OCI-LY3 (cell line): Measurements from ENCODE around the gene EIF4EBP2.
A peak's percentile ranks its signal among the peaks of the same experiment; 100 is the strongest.

Experiments
- H2AFZ ChIP-seq: fragments of 200-600, 300-600 bp; shearing (Covaris generic); 2 replicates; pipeline ENCODE4 v1.6.0; 2014; ENCODE audit warnings: antibody characterized with exemption, low read depth, low read length
- H3K27ac ChIP-seq: fragments of 200-600, 300-600 bp; sonication (generic); 2 replicates; pipeline ENCODE4 v1.5.1; 2014; ENCODE audit warnings: mild to moderate bottlenecking, low read length, moderate library complexity, mixed read lengths
- H3K27me3 ChIP-seq: fragments of 200-600, 300-600 bp; sonication (generic); 2 replicates; pipeline ENCODE4 v1.6.1; 2014; ENCODE audit warnings: low read depth, low read length, mixed read lengths
- H3K36me3 ChIP-seq: fragments of 200-600, 300-600 bp; sonication (generic); replicated peaks from 2 replicates; pipeline ENCODE3; 2014; ENCODE audit warnings: low read depth, low read length, mixed read lengths
- H3K4me1 ChIP-seq: fragments of 300-600, 200-600 bp; sonication (generic); 2 replicates; pipeline ENCODE4 v1.6.1; 2014; ENCODE audit warnings: low read length, mixed read lengths
- H3K4me2 ChIP-seq: fragments of 200-600, 300-600 bp; sonication (generic); 2 replicates; pipeline ENCODE4 v1.6.1; 2014; ENCODE audit warnings: low read length, mixed read lengths
- H3K4me3 ChIP-seq: fragments of 300-600, 200-600 bp; sonication (generic); 2 replicates; pipeline ENCODE4 v1.5.1; 2014; ENCODE audit warnings: antibody characterized with exemption, mild to moderate bottlenecking, low read length, moderate library complexity
- H3K79me2 ChIP-seq: fragments of 300-600, 200-600 bp; shearing (Covaris generic); 2 replicates; pipeline ENCODE4 v1.6.1; 2014; ENCODE audit warnings: mild to moderate bottlenecking, low read length, mixed read lengths
- H3K9ac ChIP-seq: fragments of 300-600, 200-600 bp; shearing (Covaris generic); 2 replicates; pipeline ENCODE4 v1.6.0; 2014; ENCODE audit warnings: mild to moderate bottlenecking, low read length, moderate library complexity
- H3K9me3 ChIP-seq: fragments of 200-600, 300-600 bp; shearing (Covaris generic); 2 replicates; pipeline ENCODE4 v1.6.1; 2014; ENCODE audit warnings: low read length, mixed read lengths; ENCODE audit not compliant: insufficient read depth
- H4K20me1 ChIP-seq: fragments of 200-600, 300-600 bp; sonication (generic); 2 replicates; pipeline ENCODE4 v1.6.1; 2016; ENCODE audit warnings: low read length, mixed read lengths; ENCODE audit not compliant: insufficient read depth
- CTCF ChIP-seq: fragments of 200-600, 300-600 bp; sonication (generic); IDR thresholded peaks from 2 replicates; pipeline ENCODE4 v1.5.1; 2014; ENCODE audit warnings: antibody characterized with exemption, low read length, low read depth
- EZH2phosphoT487 ChIP-seq: fragments of 200-600 bp; shearing (Covaris generic); IDR thresholded peaks from 2 replicates; pipeline ENCODE4 v1.6.1; 2018; ENCODE audit warnings: antibody characterized with exemption, mixed run types, low read depth

EIF4EBP2 gene

GRCh38 chr10:70363292-70363691 lies 40.7 kb upstream of the EIF4EBP2 start:
- Histone ChIP-seq H3K27ac (no peak overlapping the region), H3K4me1 (peaks cover 15% of the 10 kb centered on the region), H3K4me2 (no peak overlapping the region), H3K9ac (no peak overlapping the region), H3K36me3 (no peaks in the 10 kb centered on the region), H3K27me3 (no peaks in the 10 kb centered on the region), H3K9me3 (no peaks in the 10 kb centered on the region), H3K79me2 (no peaks in the 10 kb centered on the region), H2AFZ (no peak overlapping the region), H4K20me1 (no peaks in the 10 kb centered on the region), H3K4me3 (no peak overlapping the region)
- no peak for TF ChIP-seq EZH2phosphoT487
- no peak for TF ChIP-seq CTCF

- H3K9ac ChIP-seq: no peak overlapping the region; the same call in 1 of the 2 replicates
- peak; percentile 76 for TF ChIP-seq CTCF
- no peak for TF ChIP-seq EZH2phosphoT487
- no peaks in the 10 kb centered on the region for H3K9me3 ChIP-seq
- no peaks in the 10 kb centered on the region for H3K79me2 ChIP-seq
- H3K4me1 ChIP-seq: peaks cover 14% of the 10 kb centered on the region
- H2AFZ ChIP-seq: peak overlapping the region; percentile 10; the same call in 1 of the 2 replicates
- no peaks in the 10 kb centered on the region for H3K36me3 ChIP-seq
- no peaks in the 10 kb centered on the region for H4K20me1 ChIP-seq
- H3K4me3 ChIP-seq: no peak overlapping the region
- H3K27ac ChIP-seq: no peak overlapping the region
- no peaks in the 10 kb centered on the region for H3K27me3 ChIP-seq
- H3K4me2 ChIP-seq: peak overlapping the region; percentile 68
Observed at GRCh38 chr10:70363971-70364771, 39.8 kb upstream of the EIF4EBP2 start.

GRCh38 chr10:70364772-70365091 lies 39.2 kb upstream of the EIF4EBP2 start:
- H3K27me3 ChIP-seq: no peaks in the 10 kb centered on the region
- H3K9ac ChIP-seq: no peak overlapping the region
- TF ChIP-seq CTCF: no peak
- TF ChIP-seq EZH2phosphoT487: no peak
- no peak overlapping the region for H2AFZ ChIP-seq
- no peaks in the 10 kb centered on the region for H3K9me3 ChIP-seq
- H3K4me2 ChIP-seq: peak overlapping the region; percentile 68
- no peaks in the 10 kb centered on the region for H3K36me3 ChIP-seq
- no peaks in the 10 kb centered on the region for H3K79me2 ChIP-seq
- no peak overlapping the region for H3K27ac ChIP-seq
- no peaks in the 10 kb centered on the region for H4K20me1 ChIP-seq
- H3K4me3 ChIP-seq: no peak overlapping the region
- H3K4me1 ChIP-seq: peaks cover 14% of the 10 kb centered on the region

GRCh38 chr10:70367195-70367796 lies 36.6 kb upstream of the EIF4EBP2 start:
- H3K27me3 ChIP-seq: no peaks in the 10 kb centered on the region
- no peak for TF ChIP-seq CTCF
- no peak for TF ChIP-seq EZH2phosphoT487
- no peaks in the 10 kb centered on the region for H4K20me1 ChIP-seq
- no peak overlapping the region for H3K4me2 ChIP-seq
- no peak overlapping the region for H3K27ac ChIP-seq
- H3K4me3 ChIP-seq: no peak overlapping the region
- peaks cover 14% of the 10 kb centered on the region for H3K4me1 ChIP-seq
- H3K36me3 ChIP-seq: no peaks in the 10 kb centered on the region
- H3K9me3 ChIP-seq: no peaks in the 10 kb centered on the region
- no peak overlapping the region for H2AFZ ChIP-seq
- no peaks in the 10 kb centered on the region for H3K79me2 ChIP-seq
- no peak overlapping the region for H3K9ac ChIP-seq
